Liver (tissue), 9 donors: ENCODE data around the gene NUDT2. TPM values are rescaled to one million over a fixed set of nuclear protein-coding genes. Genes with fewer than 3 reads are reported as not detected.

ENCODE experiments used
- DNase-seq: peaks from one replicate; pipeline ENCODE4 v3.0.0-alpha.2; 2017; ENCODE audit warnings: low spot score
- H3K27ac ChIP-seq, 2 donors: one replicate each; pipeline ENCODE4 v1.7.0; 2013; ENCODE audit warnings: inconsistent platforms in 2 of 2, low read length in 2 of 2, control low read depth in 1 of 2, low read depth in 1 of 2, mild to moderate bottlenecking in 1 of 2
- H3K27me3 ChIP-seq, 4 donors: one replicate each; pipeline versions ENCODE4 v1.6.1 to v1.7.0; 2013; ENCODE audit warnings: low read length in 3 of 4, inconsistent platforms in 1 of 4, mild to moderate bottlenecking in 1 of 4, moderate library complexity in 1 of 4; ENCODE audit not compliant: control insufficient read depth in 4 of 4, insufficient read depth in 4 of 4
- H3K36me3 ChIP-seq, 4 donors: one replicate each; pipeline versions ENCODE4 v1.6.1 to v1.7.0; 2013; ENCODE audit warnings: low read length in 3 of 4, mild to moderate bottlenecking in 3 of 4, low read depth in 1 of 4, moderate library complexity in 1 of 4; ENCODE audit not compliant: control insufficient read depth in 4 of 4, insufficient read depth in 3 of 4
- H3K4me1 ChIP-seq, 4 donors: one replicate each; pipeline versions ENCODE4 v1.6.1 to v1.7.0; 2013; ENCODE audit warnings: low read length in 3 of 4, mild to moderate bottlenecking in 3 of 4, moderate library complexity in 1 of 4; ENCODE audit not compliant: control insufficient read depth in 4 of 4, insufficient read depth in 4 of 4
- H3K4me3 ChIP-seq, 3 donors: one replicate each; pipeline versions ENCODE4 v1.6.1 to v1.7.0; 2013; ENCODE audit warnings: low read length in 3 of 3, control low read depth in 1 of 3, low read depth in 1 of 3, mild to moderate bottlenecking in 1 of 3
- H3K9ac ChIP-seq, 2 donors: one replicate each; pipeline ENCODE4 v1.7.0; 2013; ENCODE audit warnings: low read length in 2 of 2, mild to moderate bottlenecking in 2 of 2, moderate library complexity in 2 of 2, control low read depth in 1 of 2, low read depth in 1 of 2
- H3K9me3 ChIP-seq, 4 donors: one replicate each; pipeline versions ENCODE4 v1.6.1 to v1.7.0; 2013; ENCODE audit warnings: low read length in 3 of 4; ENCODE audit not compliant: control insufficient read depth in 4 of 4
- EGR1 ChIP-seq, 2 donors: IDR thresholded peaks; 2 replicates each; pipeline ENCODE4 v1.6.1; 2016 to 2018; ENCODE audit warnings: antibody characterized with exemption in 2 of 2, low read depth in 2 of 2
- FOXA1 ChIP-seq: IDR thresholded peaks from 2 replicates; pipeline ENCODE4 v1.6.1; 2016; ENCODE audit warnings: antibody characterized with exemption
- FOXA2 ChIP-seq: IDR thresholded peaks from 2 replicates; pipeline ENCODE4 v1.6.1; 2016; ENCODE audit warnings: antibody characterized with exemption
- HNF4A ChIP-seq, 2 donors: conservative IDR thresholded peaks; 2 replicates each; pipeline ENCODE4 v1.6.1; 2016; ENCODE audit warnings: antibody characterized with exemption in 2 of 2, mild to moderate bottlenecking in 2 of 2
- HNF4G ChIP-seq: IDR thresholded peaks from 2 replicates; pipeline ENCODE4 v1.6.1; 2016; ENCODE audit warnings: antibody characterized with exemption
- JUND ChIP-seq, 2 donors: IDR thresholded peaks; 2 replicates each; pipeline ENCODE4 v1.6.1; 2016; ENCODE audit warnings: antibody characterized with exemption in 2 of 2
- NR2F2 ChIP-seq: IDR thresholded peaks from 2 replicates; pipeline ENCODE4 v1.6.1; 2016; ENCODE audit warnings: antibody characterized with exemption
- RXRA ChIP-seq, 2 donors: IDR thresholded peaks; 2 replicates each; pipeline ENCODE4 v1.6.1; 2017 to 2018; ENCODE audit warnings: antibody characterized with exemption in 2 of 2, mild to moderate bottlenecking in 1 of 2
- SP1 ChIP-seq: IDR thresholded peaks from 2 replicates; pipeline ENCODE4 v1.6.1; 2018; ENCODE audit warnings: antibody characterized with exemption, mild to moderate bottlenecking
- TAF1 ChIP-seq: conservative IDR thresholded peaks from 2 replicates; pipeline ENCODE4 v1.6.1; 2016; ENCODE audit warnings: antibody characterized with exemption, mild to moderate bottlenecking
- YY1 ChIP-seq: IDR thresholded peaks from 2 replicates; pipeline ENCODE4 v1.6.1; 2016; ENCODE audit warnings: antibody characterized with exemption, mild to moderate bottlenecking
- ZBTB33 ChIP-seq: IDR thresholded peaks from 2 replicates; pipeline ENCODE4 v1.6.1; 2016; ENCODE audit warnings: antibody characterized with exemption
- WGBS: extraction: QIAGEN DNeasy Blood & Tissue Kit; methylation state at CpG from one replicate; pipeline ENCODE4 v1.1.7; 2013; 5-methylcytosine and 5-hydroxymethylcytosine counted together
- polyA plus RNA-seq, 2 donors: library from polyadenylated mRNA; stranded (reverse) in 1 of 2; unstranded in 1 of 2; fragments of 200-250 nt in 1 of 2; fragments of >200 nt in 1 of 2; fragmentation: Nextera tagmentation in 1 of 2; extraction: Ambion mirVana in 1 of 2; gene quantifications; one replicate each; pipeline versions ENCODE4 v1.2.1 to v1.2.3, GENCODE V29; 2013 to 2015
- total RNA-seq, 2 donors: library from RNA; depleted of rRNA; stranded (reverse); fragments of >200 nt; gene quantifications; one replicate each; pipeline ENCODE4 v1.2.3, GENCODE V29; 2014
- TF ChIP-seq, protein P1 (sequence below): IDR thresholded peaks from 2 replicates; pipeline ENCODE4 v1.6.1; 2016; ENCODE audit warnings: antibody characterized with exemption
- TF ChIP-seq, protein P2 (sequence below): IDR thresholded peaks from 2 replicates; pipeline ENCODE4 v1.6.1; 2016; ENCODE audit warnings: antibody characterized with exemption, mild to moderate bottlenecking
- donor health status: healthy.
- donor health status: healthy.
- donor health status: healthy.
- donor health status: healthy.
- donor health status: healthy.

NUDT2 gene
- total and polyA plus RNA-seq, 4 donors: 9.2 to 23.5 (median 15.7) TPM

DNA sequence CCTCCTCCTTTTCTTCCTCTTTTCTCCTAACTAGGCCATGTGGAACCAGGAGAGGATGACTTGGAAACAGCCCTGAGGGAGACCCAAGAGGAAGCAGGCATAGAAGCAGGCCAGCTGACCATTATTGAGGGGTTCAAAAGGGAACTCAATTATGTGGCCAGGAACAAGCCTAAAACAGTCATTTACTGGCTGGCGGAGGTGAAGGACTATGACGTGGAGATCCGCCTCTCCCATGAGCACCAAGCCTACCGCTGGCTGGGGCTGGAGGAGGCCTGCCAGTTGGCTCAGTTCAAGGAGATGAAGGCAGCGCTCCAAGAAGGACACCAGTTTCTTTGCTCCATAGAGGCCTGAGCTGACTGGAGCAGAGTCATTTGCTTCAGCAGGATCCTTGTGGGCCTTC lies 13.7 kb downstream of the NUDT2 start:
- TF ChIP-seq YY1 (peak; percentile 50), FOXA1 (peak; percentile 11), RXRA (IDR thresholded peaks at IDR 0.05) (peak in 1 of 2 donors; percentile 60), SP1 (peak; percentile 26), ZBTB33 (no peak), JUND (IDR thresholded peaks at IDR 0.05) (peak in 1 of 2 donors; percentile 19), HNF4A (conservative IDR thresholded peaks at IDR 0.05) (peak in 1 of 2 donors; percentile 53)
- TF ChIP-seq, protein P1, sequence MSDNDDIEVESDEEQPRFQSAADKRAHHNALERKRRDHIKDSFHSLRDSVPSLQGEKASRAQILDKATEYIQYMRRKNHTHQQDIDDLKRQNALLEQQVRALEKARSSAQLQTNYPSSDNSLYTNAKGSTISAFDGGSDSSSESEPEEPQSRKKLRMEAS: no peak
- TF ChIP-seq, protein P2, sequence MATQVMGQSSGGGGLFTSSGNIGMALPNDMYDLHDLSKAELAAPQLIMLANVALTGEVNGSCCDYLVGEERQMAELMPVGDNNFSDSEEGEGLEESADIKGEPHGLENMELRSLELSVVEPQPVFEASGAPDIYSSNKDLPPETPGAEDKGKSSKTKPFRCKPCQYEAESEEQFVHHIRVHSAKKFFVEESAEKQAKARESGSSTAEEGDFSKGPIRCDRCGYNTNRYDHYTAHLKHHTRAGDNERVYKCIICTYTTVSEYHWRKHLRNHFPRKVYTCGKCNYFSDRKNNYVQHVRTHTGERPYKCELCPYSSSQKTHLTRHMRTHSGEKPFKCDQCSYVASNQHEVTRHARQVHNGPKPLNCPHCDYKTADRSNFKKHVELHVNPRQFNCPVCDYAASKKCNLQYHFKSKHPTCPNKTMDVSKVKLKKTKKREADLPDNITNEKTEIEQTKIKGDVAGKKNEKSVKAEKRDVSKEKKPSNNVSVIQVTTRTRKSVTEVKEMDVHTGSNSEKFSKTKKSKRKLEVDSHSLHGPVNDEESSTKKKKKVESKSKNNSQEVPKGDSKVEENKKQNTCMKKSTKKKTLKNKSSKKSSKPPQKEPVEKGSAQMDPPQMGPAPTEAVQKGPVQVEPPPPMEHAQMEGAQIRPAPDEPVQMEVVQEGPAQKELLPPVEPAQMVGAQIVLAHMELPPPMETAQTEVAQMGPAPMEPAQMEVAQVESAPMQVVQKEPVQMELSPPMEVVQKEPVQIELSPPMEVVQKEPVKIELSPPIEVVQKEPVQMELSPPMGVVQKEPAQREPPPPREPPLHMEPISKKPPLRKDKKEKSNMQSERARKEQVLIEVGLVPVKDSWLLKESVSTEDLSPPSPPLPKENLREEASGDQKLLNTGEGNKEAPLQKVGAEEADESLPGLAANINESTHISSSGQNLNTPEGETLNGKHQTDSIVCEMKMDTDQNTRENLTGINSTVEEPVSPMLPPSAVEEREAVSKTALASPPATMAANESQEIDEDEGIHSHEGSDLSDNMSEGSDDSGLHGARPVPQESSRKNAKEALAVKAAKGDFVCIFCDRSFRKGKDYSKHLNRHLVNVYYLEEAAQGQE: no peak
- Histone ChIP-seq H3K4me1 (peaks cover 21 to 70% (median 62%) of the 10 kb centered on the region in 4 donors), H3K36me3 (peaks cover 0 to 4% (median 0%) of the 10 kb centered on the region in 4 donors), H3K9me3 (no peaks in the 10 kb centered on the region), H3K4me3 (no peak overlapping the region), H3K27me3 (no peaks in the 10 kb centered on the region), H3K27ac (peak overlapping the region; percentile 61 to 73), H3K9ac (no peak overlapping the region)
- 37% methylated on average over 5 of the region's 5 CpGs for WGBS
- DNase-seq: no peak

- WGBS: 38% methylated on average over 1 of the region's 1 CpG
- Histone ChIP-seq H3K4me3 (no peak overlapping the region), H3K9ac (no peak overlapping the region), H3K36me3 (peaks cover 0 to 4% (median 0%) of the 10 kb centered on the region in 4 donors), H3K9me3 (no peaks in the 10 kb centered on the region), H3K27ac (peak overlapping the region; percentile 61 to 73), H3K27me3 (no peaks in the 10 kb centered on the region), H3K4me1 (peaks cover 22 to 68% (median 62%) of the 10 kb centered on the region in 4 donors)
- no peak for DNase-seq
- TF ChIP-seq HNF4A (conservative IDR thresholded peaks at IDR 0.05): peak in 1 of 2 donors; percentile 53
- TF ChIP-seq NR2F2: no peak
Observed at GRCh38 chr9:34343605-34344004, 14.2 kb downstream of the NUDT2 start.

GRCh38 chr9:34346873-34347799 lies 17.8 kb downstream of the NUDT2 start:
- no peak for DNase-seq
- Histone ChIP-seq H3K9me3 (no peaks in the 10 kb centered on the region), H3K36me3 (peaks cover 0 to 4% (median 0%) of the 10 kb centered on the region in 4 donors), H3K9ac (no peak overlapping the region), H3K4me3 (no peak overlapping the region), H3K27me3 (no peaks in the 10 kb centered on the region), H3K27ac (peak overlapping the region; percentile 66 to 80), H3K4me1 (peaks cover 22 to 70% (median 63%) of the 10 kb centered on the region in 4 donors)
- WGBS: 39% methylated on average over 15 of the region's 15 CpGs
- TF ChIP-seq RXRA (IDR thresholded peaks at IDR 0.05) (peak; percentile 89 to 92), FOXA2 (no peak), EGR1 (IDR thresholded peaks at IDR 0.05; ENCODE audit: low read depth in 2 of 2) (no peak), FOXA1 (no peak), TAF1 (no peak), HNF4G (peak; percentile 52), NR2F2 (no peak)
- TF ChIP-seq, protein P2: peak; percentile 29
- TF ChIP-seq, protein P1: no peak
